HG03565 (cell line): ENCODE results near the gene PIEZO2.
"Not testable (repeated sequence)": the region's sequence is repeated elsewhere in the genome, so short reads cannot be mapped to it uniquely, and the experiment has no call there.

ENCODE experiments used
- ATAC-seq: cut with Tn5 transposase; IDR thresholded peaks from one replicate; pipeline ENCODE4 v1.9.1; 2021; ENCODE audit warnings: mild to moderate bottlenecking, moderate library complexity; ENCODE audit not compliant: unreplicated experiment

The PIEZO2 gene

GRCh38 chr18:10851824-10852319 lies 297.5 kb downstream of the PIEZO2 start:
- no peak for ATAC-seq

GRCh38 chr18:10850840-10851239 lies 298.5 kb downstream of the PIEZO2 start:
- ATAC-seq, result no peak

DNA sequence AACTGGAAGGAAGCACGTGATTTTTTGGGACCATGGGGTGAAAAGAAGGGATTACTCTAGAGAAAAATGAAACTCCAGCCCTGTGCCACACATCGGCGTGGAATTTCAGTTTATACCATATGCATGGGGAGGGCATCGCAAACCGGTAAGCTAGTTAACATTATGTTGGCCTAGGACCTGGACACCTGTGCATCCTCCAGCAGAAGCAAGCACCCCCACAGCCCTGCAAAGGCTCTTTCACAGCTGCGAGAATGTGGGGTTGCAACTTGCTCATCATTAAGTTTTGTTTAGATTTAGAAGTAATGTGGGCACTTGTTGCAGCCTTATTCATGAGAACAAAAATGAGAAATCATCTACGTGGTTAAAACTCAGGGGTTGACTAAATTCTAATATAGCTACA lies 299.2 kb downstream of the PIEZO2 start:
- ATAC-seq, result no peak

DNA sequence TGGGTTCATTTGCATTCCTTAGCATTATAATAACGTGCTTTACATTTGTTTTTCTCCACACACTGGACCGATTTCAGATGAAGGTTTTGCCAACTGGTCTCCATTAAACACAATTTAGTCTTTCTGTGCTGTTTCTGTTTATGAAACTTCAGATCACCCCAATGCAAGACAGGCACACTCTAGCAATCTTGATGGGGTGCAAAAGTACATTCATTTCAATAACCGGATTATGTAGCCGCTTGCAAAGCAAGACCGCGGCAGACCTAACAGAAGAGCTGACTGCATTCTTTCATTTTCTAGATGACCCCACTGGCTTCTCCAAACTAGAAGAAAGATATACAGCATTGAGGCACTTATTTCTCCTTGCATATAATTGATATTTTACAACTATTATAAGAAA lies 301.5 kb downstream of the PIEZO2 start:
- ATAC-seq, result no peak

DNA sequence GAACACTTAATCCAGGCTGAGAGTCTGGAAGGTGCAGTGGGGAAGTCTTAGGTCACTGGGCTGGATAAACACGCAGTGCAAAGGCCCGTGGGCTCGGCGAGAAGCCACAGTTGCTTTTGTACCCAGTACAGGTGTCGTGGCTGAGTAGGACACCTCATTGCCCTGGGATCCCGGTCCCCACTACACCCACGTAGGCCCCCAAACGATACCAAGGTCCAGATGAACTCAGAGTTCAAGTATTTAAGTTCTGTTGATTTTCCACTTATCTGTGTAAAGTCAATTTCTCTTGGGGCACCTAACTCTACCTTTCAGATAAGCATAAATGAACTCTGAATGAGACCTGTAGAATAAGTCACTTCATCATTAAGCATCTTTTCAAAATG lies 302.0 kb downstream of the PIEZO2 start:
- no peak for ATAC-seq

GRCh38 chr18:10846657-10847407 lies 302.5 kb downstream of the PIEZO2 start:
- ATAC-seq, result no peak

DNA sequence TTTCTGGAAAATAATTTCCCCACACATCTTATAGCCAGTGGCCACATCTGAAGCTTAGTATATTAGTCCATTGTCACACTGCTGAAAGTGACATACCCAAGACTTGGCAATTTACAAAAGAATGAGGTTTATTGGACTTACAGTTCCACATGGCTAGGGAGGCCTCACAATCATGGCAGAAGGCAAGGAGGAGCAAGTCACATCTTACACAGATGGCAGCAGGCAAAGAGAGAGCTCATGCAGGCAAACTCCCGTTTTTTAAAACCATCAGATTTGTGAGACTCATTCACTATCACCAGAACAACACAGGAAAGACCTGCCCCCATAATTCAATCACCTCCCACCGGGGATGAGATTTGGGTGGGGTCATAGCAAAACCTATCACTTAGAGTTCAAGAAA lies 303.3 kb downstream of the PIEZO2 start:
- not testable (repeated sequence) for ATAC-seq

GRCh38 chr18:10843565-10843964 lies 305.8 kb downstream of the PIEZO2 start:
- ATAC-seq, result no peak

- ATAC-seq, result no peak
Measured at GRCh38 chr18:10842861-10843260, 306.5 kb downstream of the PIEZO2 start.

DNA sequence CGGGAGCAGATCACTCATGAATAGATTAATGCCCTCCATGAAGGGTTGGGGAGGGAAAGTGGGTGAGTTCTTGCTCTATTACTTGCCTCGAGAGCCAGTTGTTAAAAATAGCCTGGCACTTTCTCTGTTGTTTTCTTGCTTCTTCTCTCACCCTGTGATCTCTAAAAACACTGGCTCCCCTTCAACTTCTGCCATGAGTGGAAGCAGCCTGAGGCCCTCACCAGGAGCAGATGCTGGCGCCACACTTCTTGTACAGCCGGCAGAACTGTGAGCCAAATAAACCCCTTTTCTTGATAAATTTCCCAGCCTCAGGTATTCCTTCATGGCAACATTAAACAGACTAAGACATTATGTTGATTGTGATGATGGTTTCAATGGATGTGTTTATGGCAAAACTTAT lies 307.0 kb downstream of the PIEZO2 start:
- ATAC-seq, result no peak

DNA sequence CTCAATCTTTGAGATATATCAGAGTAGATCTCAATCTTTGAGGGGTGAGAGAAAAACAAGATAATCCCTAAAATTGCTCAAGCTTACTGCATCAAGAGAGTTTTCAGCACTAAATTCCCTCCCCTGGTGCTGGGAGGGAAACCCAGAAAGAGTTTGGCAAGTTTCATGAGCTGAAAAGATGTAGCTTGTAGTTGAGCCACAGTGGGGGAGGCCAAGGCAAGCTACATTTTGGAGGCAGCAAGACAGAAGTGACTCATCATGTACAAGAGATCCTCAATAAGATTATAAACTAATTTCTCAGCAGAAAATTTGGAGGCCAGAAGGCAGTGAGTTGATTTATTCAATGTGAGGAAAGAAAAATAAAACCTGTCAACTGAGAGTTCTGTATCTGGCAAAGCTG lies 308.2 kb downstream of the PIEZO2 start:
- no peak for ATAC-seq

DNA sequence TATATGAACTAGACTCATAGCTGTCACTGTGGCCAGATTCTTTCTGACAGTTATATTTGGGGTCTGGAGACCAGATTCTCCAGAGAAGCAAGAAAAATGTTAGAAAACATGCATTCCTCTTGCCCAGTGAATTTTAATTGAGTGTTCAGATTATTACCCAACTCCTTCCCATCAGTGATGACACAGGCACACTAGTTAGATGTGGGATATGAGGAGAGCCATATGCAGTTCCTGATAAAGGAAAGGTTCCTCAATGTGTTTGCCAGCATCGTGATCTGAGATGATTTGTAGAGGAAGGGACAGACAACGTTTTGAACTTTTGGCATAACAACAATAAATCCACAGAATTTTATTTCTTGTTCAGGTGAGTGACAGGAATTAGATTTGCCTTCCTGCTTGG lies 308.6 kb downstream of the PIEZO2 start:
- no peak for ATAC-seq

DNA sequence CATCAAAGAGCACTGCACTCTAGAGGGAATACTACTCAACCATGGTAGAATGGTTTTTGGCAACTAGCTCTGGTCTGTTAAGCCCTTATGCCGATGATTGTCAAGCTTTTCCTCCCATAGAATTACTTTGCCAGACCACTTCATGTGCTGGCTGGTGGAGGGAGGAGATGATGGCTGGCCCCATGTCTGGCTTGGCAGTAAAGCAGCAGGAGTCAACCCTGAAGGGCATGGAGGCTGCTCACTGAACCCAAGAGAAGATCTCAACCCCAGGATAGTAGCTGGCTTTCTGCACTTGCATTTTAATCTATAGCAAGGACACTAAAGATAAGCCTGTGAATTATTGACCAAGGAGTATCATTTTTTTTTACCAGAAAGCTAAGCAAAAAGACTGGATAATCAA lies 309.9 kb downstream of the PIEZO2 start:
- ATAC-seq, result no peak

GRCh38 chr18:10838553-10838952 lies 310.8 kb downstream of the PIEZO2 start:
- ATAC-seq, result no peak

DNA sequence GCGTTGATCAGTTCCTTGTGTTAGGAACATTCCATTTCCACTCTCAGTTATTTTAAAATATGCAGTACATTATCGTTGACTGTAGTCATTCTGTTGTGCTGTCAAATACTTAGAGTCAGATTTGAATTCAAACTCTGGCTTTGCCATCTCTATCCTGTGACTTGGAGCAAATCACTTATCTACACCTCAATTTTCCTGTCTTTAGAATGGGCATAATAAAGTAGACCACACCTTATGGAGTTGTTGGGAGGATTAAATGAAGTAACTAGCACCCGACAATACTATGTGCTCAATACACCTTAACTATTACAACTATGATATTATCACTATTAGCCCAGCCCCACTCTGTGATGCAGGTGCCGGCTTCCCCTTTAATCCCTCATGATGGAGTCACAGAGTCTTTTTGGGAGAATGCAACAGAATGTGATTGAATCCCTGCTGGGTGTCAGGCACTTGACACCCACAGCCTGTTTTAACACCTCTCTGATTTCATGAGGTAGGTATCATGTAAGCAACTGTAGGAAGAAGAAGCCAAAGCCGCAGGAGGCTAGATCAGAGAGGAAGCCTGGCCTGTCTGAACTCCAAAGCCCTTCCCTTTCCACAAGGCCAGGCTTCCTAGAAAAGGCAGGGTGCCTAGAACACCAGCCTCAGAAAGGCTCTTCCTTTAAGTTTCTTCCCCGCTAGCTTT lies 315.1 kb downstream of the PIEZO2 start:
- no peak for ATAC-seq

- ATAC-seq, result no peak
Measured at GRCh38 chr18:10833656-10834055, 315.7 kb downstream of the PIEZO2 start.

- ATAC-seq, result no peak
Measured at GRCh38 chr18:10826400-10826799, 323.0 kb downstream of the PIEZO2 start.

DNA sequence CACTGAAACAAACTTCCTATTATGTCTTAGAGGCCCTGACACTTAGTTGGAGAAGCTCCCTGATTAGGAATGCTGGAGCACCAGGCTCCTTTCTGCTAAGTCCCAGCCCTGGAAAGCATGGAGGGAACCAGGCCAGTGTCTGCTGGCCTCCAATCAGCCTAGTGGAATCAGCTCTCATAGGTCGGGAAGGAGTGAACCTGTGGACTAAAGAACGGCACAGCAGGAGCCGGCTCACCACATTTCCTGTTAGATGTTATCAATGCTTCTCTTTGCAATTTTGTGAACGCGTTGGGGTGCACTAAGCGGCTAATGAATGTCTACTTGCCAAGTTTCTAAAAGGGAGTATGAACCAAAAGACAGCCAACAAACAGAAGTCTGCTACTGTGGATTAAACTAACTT lies 326.9 kb downstream of the PIEZO2 start:
- no peak for ATAC-seq

GRCh38 chr18:10820681-10821080 lies 328.7 kb downstream of the PIEZO2 start:
- ATAC-seq, result no peak

DNA sequence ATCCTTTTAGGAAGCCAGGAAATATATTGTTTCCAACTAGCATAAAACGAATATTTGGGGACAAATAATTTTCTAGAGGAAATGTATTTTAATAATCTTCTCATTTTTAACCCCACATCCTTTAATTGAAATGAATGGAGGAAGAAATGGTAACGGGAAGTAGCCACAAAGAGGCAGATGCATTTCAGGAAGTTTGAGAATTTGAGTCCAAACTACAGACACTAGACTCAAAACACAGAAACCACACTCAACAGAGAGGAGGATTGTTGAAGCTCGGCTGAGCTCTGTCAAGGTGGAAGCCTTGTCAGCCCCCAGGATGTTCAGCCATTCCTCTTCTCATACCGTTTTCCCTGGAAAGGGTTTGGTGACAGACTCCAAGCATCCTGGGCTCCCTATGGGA lies 335.0 kb downstream of the PIEZO2 start:
- no peak for ATAC-seq

- no peak for ATAC-seq
Measured at GRCh38 chr18:10805587-10806118, 343.7 kb downstream of the PIEZO2 start.

GRCh38 chr18:10804126-10804525 lies 345.2 kb downstream of the PIEZO2 start:
- ATAC-seq, result no peak
